ENCODE data around the gene ITSN2. TPM values are rescaled to one million over a fixed set of nuclear protein-coding genes. Genes with fewer than 3 reads are reported as not detected.

Gene ITSN2
- total RNA-seq, 1 donor from 2014 or later = 28.6 TPM

DNA sequence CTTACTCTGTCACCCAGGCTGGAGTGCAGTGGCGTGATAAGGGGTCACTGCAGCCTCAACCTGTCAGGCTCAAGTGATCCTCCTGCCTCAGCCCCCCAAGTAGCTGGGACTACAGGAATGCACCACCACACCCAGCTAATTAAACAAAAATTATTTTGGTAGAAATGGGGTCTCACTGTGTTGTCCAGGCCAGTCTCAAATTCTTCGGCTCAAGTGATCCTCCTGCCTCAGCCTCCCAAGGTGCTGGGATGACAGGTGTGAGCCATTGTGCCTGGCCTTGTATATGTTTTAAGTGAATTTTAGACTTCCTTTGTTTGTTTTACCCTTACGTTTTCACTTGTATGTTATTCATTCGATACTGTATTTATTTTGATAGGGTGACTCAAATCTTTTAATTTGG, 34.7 kb upstream of the ITSN2 start:
- Mint-ChIP-seq H3K4me3 (ENCODE audit: unreplicated experiment) (no peak overlapping the region), H3K27ac (ENCODE audit: unreplicated experiment) (no peak overlapping the region), H3K4me1 (ENCODE audit: low read depth) (no peaks in the 10 kb centered on the region), H3K27me3 (ENCODE audit: low read depth) (no peaks in the 10 kb centered on the region), H3K9me3 (ENCODE audit: low read depth) (no peaks in the 10 kb centered on the region), H3K36me3 (ENCODE audit: low read depth) (peaks cover 1% of the 10 kb centered on the region)
- no peak for DNase-seq (ENCODE audit: low spot score)
- TF ChIP-seq, protein P1, sequence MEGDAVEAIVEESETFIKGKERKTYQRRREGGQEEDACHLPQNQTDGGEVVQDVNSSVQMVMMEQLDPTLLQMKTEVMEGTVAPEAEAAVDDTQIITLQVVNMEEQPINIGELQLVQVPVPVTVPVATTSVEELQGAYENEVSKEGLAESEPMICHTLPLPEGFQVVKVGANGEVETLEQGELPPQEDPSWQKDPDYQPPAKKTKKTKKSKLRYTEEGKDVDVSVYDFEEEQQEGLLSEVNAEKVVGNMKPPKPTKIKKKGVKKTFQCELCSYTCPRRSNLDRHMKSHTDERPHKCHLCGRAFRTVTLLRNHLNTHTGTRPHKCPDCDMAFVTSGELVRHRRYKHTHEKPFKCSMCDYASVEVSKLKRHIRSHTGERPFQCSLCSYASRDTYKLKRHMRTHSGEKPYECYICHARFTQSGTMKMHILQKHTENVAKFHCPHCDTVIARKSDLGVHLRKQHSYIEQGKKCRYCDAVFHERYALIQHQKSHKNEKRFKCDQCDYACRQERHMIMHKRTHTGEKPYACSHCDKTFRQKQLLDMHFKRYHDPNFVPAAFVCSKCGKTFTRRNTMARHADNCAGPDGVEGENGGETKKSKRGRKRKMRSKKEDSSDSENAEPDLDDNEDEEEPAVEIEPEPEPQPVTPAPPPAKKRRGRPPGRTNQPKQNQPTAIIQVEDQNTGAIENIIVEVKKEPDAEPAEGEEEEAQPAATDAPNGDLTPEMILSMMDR (IDR thresholded peaks at IDR 0.05) = no peak

DNA sequence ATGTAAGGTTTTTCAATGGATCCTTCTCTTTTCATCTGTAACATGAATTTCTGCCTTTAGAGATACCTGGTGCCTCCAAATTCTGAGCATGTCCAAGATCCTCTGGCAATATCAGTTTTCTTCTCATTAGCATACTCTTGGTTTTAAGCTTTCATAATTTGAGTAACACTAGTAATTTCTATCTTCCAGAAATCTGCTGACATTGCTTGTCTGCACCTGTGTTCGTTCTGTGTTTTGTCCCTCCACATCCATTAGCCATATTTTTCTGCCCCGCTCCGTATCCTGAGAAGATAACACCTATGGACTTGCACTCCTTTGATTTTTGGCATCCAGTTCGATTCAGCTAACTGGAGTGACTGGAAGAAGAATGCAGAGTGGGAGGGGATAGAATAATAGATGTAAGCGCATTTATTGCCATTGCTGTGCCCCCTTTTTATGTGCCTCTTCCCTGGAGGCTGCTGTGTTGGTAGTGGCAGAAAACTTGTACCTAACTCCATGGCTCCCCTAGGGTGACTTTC, 32.3 kb upstream of the ITSN2 start:
- no peak for DNase-seq (ENCODE audit: low spot score)
- no peaks in the 10 kb centered on the region for H3K9me3 Mint-ChIP-seq (ENCODE audit: low read depth)
- no peaks in the 10 kb centered on the region for H3K4me1 Mint-ChIP-seq (ENCODE audit: low read depth)
- no peak overlapping the region for H3K4me3 Mint-ChIP-seq (ENCODE audit: unreplicated experiment)
- H3K27me3 Mint-ChIP-seq (ENCODE audit: low read depth) = no peaks in the 10 kb centered on the region
- no peak overlapping the region for H3K27ac Mint-ChIP-seq (ENCODE audit: unreplicated experiment)
- peaks cover 1% of the 10 kb centered on the region for H3K36me3 Mint-ChIP-seq (ENCODE audit: low read depth)
- TF ChIP-seq, protein P1 (IDR thresholded peaks at IDR 0.05) = no peak

DNA sequence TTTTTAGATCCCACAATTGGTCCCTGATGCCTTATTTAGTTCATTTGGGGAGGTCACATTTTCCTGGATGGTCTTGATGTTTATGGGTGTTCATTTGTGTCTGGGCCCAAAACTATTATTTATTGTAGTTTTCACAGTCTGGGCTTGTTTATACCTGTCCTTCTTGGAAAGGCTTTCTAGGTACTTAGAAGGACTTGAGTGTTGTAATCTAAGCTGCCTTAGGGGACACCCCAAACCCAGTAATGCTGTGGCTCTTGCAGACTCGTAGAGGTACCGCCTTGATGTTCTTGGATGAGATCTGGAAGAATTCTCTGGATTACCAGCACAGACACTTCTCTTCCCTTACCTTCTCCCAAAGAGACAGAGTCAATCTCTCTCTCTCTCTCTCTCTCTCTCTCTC, 25.0 kb upstream of the ITSN2 start:
- Mint-ChIP-seq H3K36me3 (ENCODE audit: low read depth) (no peaks in the 10 kb centered on the region), H3K4me1 (ENCODE audit: low read depth) (no peaks in the 10 kb centered on the region)

DNA sequence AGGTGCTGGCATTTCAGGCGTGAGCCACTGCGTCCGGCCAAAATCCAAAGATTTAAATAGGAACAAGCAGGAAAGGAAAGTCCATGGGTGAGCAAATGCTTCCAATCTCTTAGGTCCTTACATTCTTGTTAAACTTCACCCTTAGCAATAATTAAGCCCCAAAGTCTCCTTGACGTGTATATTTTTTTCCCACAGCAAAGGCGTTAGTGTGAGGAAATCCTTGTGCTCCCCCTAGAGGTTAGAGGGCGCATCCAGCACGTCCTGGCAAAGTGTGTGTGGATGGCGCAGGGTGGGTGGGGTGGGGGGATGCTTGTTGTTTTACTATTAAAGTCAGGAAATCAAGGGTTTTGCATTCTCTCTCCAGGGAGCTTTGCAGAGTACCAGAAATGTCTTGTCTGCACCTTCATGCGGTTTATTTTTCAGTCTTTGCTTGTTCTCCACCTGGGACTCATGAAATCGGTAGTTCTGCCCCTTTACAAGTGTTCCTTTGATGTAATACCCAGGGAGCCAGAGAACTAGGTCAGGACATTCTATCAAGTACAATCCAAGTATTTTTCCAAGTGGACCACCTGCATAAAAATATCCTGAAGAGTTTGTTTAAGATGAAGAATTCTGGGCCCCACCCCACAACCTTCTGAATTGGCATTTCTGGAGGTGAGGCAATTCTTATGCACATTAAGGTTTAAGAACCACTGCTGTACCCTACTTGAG, 22.2 kb upstream of the ITSN2 start:
- no peak overlapping the region for H3K27ac Mint-ChIP-seq (ENCODE audit: unreplicated experiment)
- no peaks in the 10 kb centered on the region for H3K27me3 Mint-ChIP-seq (ENCODE audit: low read depth)
- no peaks in the 10 kb centered on the region for H3K9me3 Mint-ChIP-seq (ENCODE audit: low read depth)

More for the DNA sequence above, 25.0 kb upstream of the ITSN2 start:
- no peak for DNase-seq (ENCODE audit: low spot score)
- TF ChIP-seq, protein P1 (IDR thresholded peaks at IDR 0.05) = no peak
- no peak overlapping the region for H3K27ac Mint-ChIP-seq (ENCODE audit: unreplicated experiment)
- H3K27me3 Mint-ChIP-seq (ENCODE audit: low read depth) = no peaks in the 10 kb centered on the region
- H3K4me3 Mint-ChIP-seq (ENCODE audit: unreplicated experiment) = no peak overlapping the region
- H3K9me3 Mint-ChIP-seq (ENCODE audit: low read depth) = no peaks in the 10 kb centered on the region

DNA sequence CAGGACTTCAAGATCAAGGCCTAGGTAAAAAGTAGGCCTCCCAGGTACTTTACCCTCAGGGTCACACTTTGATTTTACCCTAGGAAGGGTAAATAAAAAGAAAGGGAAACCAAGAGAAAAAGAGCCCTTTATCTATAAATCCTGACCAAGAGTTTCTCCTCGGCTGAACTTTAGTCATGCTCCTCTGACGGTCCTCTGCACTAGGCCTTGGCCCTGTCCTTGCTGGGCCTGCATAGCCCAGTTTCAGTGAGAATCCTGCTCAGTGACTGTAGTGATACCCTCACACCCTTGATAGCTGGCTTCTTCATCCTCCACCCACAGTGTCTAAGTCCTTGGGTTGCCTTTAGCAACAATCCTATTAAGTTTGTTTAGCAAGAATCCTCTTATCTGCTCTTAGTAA, 20.5 kb upstream of the ITSN2 start:
- no peak overlapping the region for H3K4me3 Mint-ChIP-seq (ENCODE audit: unreplicated experiment)
- TF ChIP-seq, protein P1 (IDR thresholded peaks at IDR 0.05) = no peak
- H3K36me3 Mint-ChIP-seq (ENCODE audit: low read depth) = no peaks in the 10 kb centered on the region
- no peaks in the 10 kb centered on the region for H3K27me3 Mint-ChIP-seq (ENCODE audit: low read depth)
- no peaks in the 10 kb centered on the region for H3K4me1 Mint-ChIP-seq (ENCODE audit: low read depth)
- no peak overlapping the region for H3K27ac Mint-ChIP-seq (ENCODE audit: unreplicated experiment)
- DNase-seq (ENCODE audit: low spot score) = no peak
- H3K9me3 Mint-ChIP-seq (ENCODE audit: low read depth) = no peaks in the 10 kb centered on the region

More for the DNA sequence above, 22.2 kb upstream of the ITSN2 start:
- Mint-ChIP-seq H3K36me3 (ENCODE audit: low read depth) (no peaks in the 10 kb centered on the region), H3K4me3 (ENCODE audit: unreplicated experiment) (no peak overlapping the region), H3K4me1 (ENCODE audit: low read depth) (no peaks in the 10 kb centered on the region)
- DNase-seq (ENCODE audit: low spot score) = no peak
- TF ChIP-seq, protein P1 (IDR thresholded peaks at IDR 0.05) = peak; percentile 86

All from chondrocyte (in vitro differentiated cells).